Hepatocyte (in vitro differentiated cells): ENCODE measurements around the gene AMIGO1. TPM values are rescaled to one million over a fixed set of nuclear protein-coding genes. Genes with fewer than 3 reads are reported as not detected.

Source experiments
- DNase-seq: peaks from one replicate; pipeline ENCODE4 v3.0.0-alpha.2; 2016; ENCODE audit warnings: low spot score
- H2AFZ ChIP-seq: fragments of 200-600 bp; sonication (generic); 2 replicates; pipeline ENCODE4 v1.6.0; 2016; ENCODE audit warnings: antibody characterized with exemption, mild to moderate bottlenecking
- H3K27ac ChIP-seq: fragments of 200-600 bp; sonication (generic); 2 replicates; pipeline ENCODE4 v1.5.1; 2016; ENCODE audit warnings: mild to moderate bottlenecking
- H3K27me3 ChIP-seq: fragments of 200-600 bp; sonication (generic); 2 replicates; pipeline ENCODE4 v1.6.1; 2016
- H3K36me3 ChIP-seq: fragments of 200-600 bp; sonication (generic); replicated peaks from 2 replicates; pipeline ENCODE4 v1.5.1; 2016; ENCODE audit warnings: low read depth; ENCODE audit not compliant: insufficient read depth
- H3K4me1 ChIP-seq: fragments of 200-600 bp; sonication (generic); 2 replicates; pipeline ENCODE4 v1.5.1; 2016; ENCODE audit warnings: mild to moderate bottlenecking, moderate library complexity; ENCODE audit not compliant: insufficient read depth
- H3K4me2 ChIP-seq: fragments of 200-600 bp; sonication (generic); 2 replicates; pipeline ENCODE4 v1.6.0; 2016
- H3K4me3 ChIP-seq: fragments of 200-600 bp; sonication (generic); 2 replicates; pipeline ENCODE4 v1.5.1; 2016; ENCODE audit warnings: mild to moderate bottlenecking
- H3K79me2 ChIP-seq: fragments of 200-600 bp; sonication (generic); 2 replicates; pipeline ENCODE4 v1.6.0; 2017; ENCODE audit warnings: mild to moderate bottlenecking
- H3K9me2 ChIP-seq: fragments of 200-600 bp; sonication (generic); replicated peaks from 2 replicates; pipeline ENCODE4 v1.6.0; 2017; ENCODE audit warnings: mild to moderate bottlenecking; ENCODE audit not compliant: insufficient read depth
- H3K9me3 ChIP-seq: fragments of 200-600 bp; sonication (generic); 2 replicates; pipeline ENCODE4 v1.5.1; 2016; ENCODE audit warnings: low read depth, mild to moderate bottlenecking
- H4K20me1 ChIP-seq: fragments of 200-600 bp; sonication (generic); 2 replicates; pipeline ENCODE4 v1.6.0; 2016; ENCODE audit warnings: mild to moderate bottlenecking; ENCODE audit not compliant: insufficient read depth, poor library complexity, severe bottlenecking
- EZH2 ChIP-seq: fragments of 200-600 bp; sonication (generic); IDR thresholded peaks from 2 replicates; pipeline ENCODE4 v1.6.1; 2016; ENCODE audit warnings: antibody characterized with exemption, mild to moderate bottlenecking, borderline replicate concordance
- EZH2phosphoT487 ChIP-seq: fragments of 200-600 bp; sonication (generic); IDR thresholded peaks from one replicate; pipeline ENCODE4 v1.6.1; 2018; ENCODE audit warnings: antibody characterized with exemption, mild to moderate bottlenecking, low read depth, moderate library complexity; ENCODE audit not compliant: unreplicated experiment, severe bottlenecking
- WGBS: methylation state at CpG from one replicate; pipeline ENCODE4 v1.1.6; 2016; ENCODE audit warnings: low lambda C conversion rate; ENCODE audit errors: missing lambda C conversion rate; 5-methylcytosine and 5-hydroxymethylcytosine counted together
- polyA plus RNA-seq: library from polyadenylated mRNA; unstranded; fragments of >200 nt; fragmentation: Nextera tagmentation; extraction: Ambion mirVana; gene quantifications from 2 replicates; pipeline ENCODE4 v1.2.1, GENCODE V29; 2016
- total RNA-seq: library from RNA; depleted of rRNA; stranded (reverse); fragments of >200 nt; gene quantifications from 2 replicates; pipeline ENCODE4 v1.2.3, GENCODE V29; 2014
- TF ChIP-seq, protein P1 (sequence below): fragments of 200-600 bp; sonication (generic); IDR thresholded peaks from 2 replicates; pipeline ENCODE4 v1.5.1; 2016; ENCODE audit warnings: antibody characterized with exemption, mild to moderate bottlenecking; ENCODE audit not compliant: poor library complexity

AMIGO1 gene
- total and polyA plus RNA-seq, 2 experiments from 2014 or later, result 2.0 to 4.1 TPM

DNA sequence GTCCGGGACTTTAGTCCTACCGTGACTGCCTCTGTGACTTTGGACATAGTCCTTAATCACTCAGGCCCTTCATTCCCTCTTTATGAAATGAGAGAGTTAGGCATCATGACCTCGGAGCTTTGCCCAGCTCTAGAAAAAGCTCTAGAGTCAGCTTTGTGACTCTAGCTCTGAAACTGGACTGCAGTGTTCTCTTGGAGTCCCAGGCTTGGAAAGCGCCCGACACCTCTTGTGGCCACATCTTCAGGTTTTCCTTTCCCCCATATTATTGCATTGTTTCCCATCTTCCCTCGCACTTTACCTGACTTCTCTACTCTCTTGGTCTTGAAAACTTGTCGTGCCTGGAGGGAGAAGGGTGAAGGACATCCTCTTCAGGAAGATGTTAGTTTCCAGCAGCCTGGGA is 12.5 kb upstream of the AMIGO1 start:
- no peaks in the 10 kb centered on the region for H3K9me2 ChIP-seq
- no peaks in the 10 kb centered on the region for H3K36me3 ChIP-seq
- 95% methylated on average over 7 of the region's 7 CpGs for WGBS
- H4K20me1 ChIP-seq, result no peaks in the 10 kb centered on the region
- H3K4me1 ChIP-seq, result no peaks in the 10 kb centered on the region
- DNase-seq, result no peak
- H3K4me2 ChIP-seq, result no peak overlapping the region
- H3K9me3 ChIP-seq, result no peaks in the 10 kb centered on the region
- H3K4me3 ChIP-seq, result no peak overlapping the region
- TF ChIP-seq, protein P1, sequence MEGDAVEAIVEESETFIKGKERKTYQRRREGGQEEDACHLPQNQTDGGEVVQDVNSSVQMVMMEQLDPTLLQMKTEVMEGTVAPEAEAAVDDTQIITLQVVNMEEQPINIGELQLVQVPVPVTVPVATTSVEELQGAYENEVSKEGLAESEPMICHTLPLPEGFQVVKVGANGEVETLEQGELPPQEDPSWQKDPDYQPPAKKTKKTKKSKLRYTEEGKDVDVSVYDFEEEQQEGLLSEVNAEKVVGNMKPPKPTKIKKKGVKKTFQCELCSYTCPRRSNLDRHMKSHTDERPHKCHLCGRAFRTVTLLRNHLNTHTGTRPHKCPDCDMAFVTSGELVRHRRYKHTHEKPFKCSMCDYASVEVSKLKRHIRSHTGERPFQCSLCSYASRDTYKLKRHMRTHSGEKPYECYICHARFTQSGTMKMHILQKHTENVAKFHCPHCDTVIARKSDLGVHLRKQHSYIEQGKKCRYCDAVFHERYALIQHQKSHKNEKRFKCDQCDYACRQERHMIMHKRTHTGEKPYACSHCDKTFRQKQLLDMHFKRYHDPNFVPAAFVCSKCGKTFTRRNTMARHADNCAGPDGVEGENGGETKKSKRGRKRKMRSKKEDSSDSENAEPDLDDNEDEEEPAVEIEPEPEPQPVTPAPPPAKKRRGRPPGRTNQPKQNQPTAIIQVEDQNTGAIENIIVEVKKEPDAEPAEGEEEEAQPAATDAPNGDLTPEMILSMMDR, result no peak
- TF ChIP-seq EZH2 (no peak), EZH2phosphoT487 (no peak)
- no peak overlapping the region for H3K27ac ChIP-seq
- no peaks in the 10 kb centered on the region for H3K79me2 ChIP-seq
- H2AFZ ChIP-seq, result no peak overlapping the region
- H3K27me3 ChIP-seq, result no peaks in the 10 kb centered on the region

DNA sequence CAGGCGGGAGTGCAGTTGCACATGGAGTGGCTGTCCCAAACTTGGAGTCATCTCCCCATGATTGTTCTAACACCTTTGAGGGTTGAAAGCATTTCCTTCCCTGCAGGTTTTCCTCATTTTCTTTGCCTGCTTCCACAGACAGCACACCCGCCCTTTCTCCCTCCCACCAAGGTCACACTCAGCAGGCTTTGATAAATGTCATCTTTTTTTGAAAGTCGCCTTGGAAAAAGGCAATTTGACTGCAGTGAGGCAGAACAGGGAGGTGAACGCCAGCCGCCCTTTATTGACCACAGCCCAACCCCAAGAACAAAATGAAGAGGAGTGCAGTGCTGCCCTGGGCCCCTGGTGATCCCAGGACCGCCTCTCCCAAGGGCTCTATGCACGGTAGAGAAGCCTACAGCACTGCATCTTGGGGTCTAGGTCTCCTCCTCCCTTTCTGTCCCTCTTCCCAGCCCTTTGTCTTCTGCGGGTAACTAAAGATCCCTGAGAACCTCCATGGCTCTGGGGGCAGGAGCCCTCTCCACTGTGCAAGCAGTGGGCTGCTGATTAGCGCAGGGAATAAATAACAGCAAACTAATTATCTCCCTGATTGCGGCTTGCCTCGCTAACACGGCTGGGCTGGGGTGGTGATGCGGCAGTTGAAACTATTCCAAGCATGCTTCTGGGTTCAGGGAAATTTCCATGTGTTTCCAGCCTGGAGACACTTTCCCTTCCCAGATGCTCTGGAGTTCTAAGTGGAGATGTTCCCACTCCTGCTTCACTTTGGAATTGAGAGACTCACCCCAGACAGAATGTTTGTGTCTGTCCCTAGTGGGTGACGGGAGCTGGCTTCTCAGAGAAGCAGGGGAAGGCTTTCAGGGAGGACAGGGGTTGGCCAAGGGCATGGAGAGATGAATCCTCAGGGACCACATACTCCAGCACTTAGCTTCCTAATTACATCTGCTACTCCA is 11.8 kb upstream of the AMIGO1 start:
- no peak for TF ChIP-seq EZH2phosphoT487
- TF ChIP-seq, protein P1, result no peak
- TF ChIP-seq EZH2, result no peak
- Histone ChIP-seq H3K36me3 (no peaks in the 10 kb centered on the region), H3K4me2 (no peak overlapping the region), H3K27ac (no peak overlapping the region), H3K79me2 (no peaks in the 10 kb centered on the region), H3K4me1 (peaks cover 7% of the 10 kb centered on the region), H3K4me3 (no peak overlapping the region), H3K9me2 (no peaks in the 10 kb centered on the region), H3K9me3 (no peaks in the 10 kb centered on the region), H2AFZ (no peak overlapping the region), H3K27me3 (no peaks in the 10 kb centered on the region), H4K20me1 (no peaks in the 10 kb centered on the region)
- WGBS, result 74% methylated on average over 14 of the region's 14 CpGs
- DNase-seq, result no peak

DNA sequence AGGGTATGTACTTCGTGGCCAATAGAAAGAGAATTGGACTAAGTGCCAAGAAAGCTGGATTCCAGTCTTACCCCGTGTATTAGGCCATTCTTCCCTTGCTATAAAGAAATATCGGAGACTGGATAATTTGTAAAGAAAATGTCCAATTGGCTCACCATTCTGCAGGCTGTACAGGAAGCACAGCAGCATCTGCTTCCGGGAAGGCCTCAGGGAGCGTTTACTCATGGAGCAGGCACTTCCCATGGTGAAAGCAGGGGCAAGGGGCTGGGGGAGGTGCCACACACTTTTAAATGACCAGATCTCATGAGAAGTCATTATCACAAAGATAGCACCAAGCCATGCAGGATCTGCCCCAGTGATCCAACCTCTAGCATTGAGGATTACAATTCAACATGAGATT is 7.8 kb upstream of the AMIGO1 start:
- no peaks in the 10 kb centered on the region for H3K9me3 ChIP-seq
- TF ChIP-seq EZH2 (no peak), EZH2phosphoT487 (no peak)
- TF ChIP-seq, protein P1, result no peak
- WGBS, result 84% methylated on average over 5 of the region's 5 CpGs
- no peak overlapping the region for H2AFZ ChIP-seq
- H3K27ac ChIP-seq, result no peak overlapping the region
- no peak for DNase-seq
- H3K79me2 ChIP-seq, result no peaks in the 10 kb centered on the region
- no peaks in the 10 kb centered on the region for H4K20me1 ChIP-seq
- peaks cover 4% of the 10 kb centered on the region for H3K27me3 ChIP-seq
- H3K36me3 ChIP-seq, result no peaks in the 10 kb centered on the region
- H3K4me1 ChIP-seq, result peaks cover 7% of the 10 kb centered on the region
- no peak overlapping the region for H3K4me2 ChIP-seq
- no peak overlapping the region for H3K4me3 ChIP-seq
- H3K9me2 ChIP-seq, result no peaks in the 10 kb centered on the region
